ENCODE measurements around the gene IPP. TPM values are rescaled to one million over a fixed set of nuclear protein-coding genes. Genes with fewer than 3 reads are reported as not detected.

The IPP gene
- total and polyA plus RNA-seq, 2 of the 4 experiments (the other 2 are of a cell fraction), result 4.6 to 10.6 TPM

GRCh38 chr1:45684402-45684801 lies 66.1 kb downstream of the IPP start:
- H2AFZ ChIP-seq (replicated peaks; ENCODE audit: low read length, poor library complexity), result no peak overlapping the region
- H3K23ac ChIP-seq (ENCODE audit: low read depth, low read length), result no peak overlapping the region; the same call in 1 of the 2 replicates
- peaks cover 0 to 44% of the 10 kb centered on the region in 2 experiments; a peak in 3 of 4 replicates for H3K79me1 ChIP-seq (ENCODE audit: low read depth in 1 of 2, low read length in 2 of 2)
- dilution Hi-C loops (cut with HindIII; ENCODE audit: low sequenced_read_pairs, unreplicated experiment) (no loop called here), intact Hi-C loops (cut with micrococcal nuclease) (loop anchor here (10.0 kb wide), 1 partner anchor 160 kb away; no protein-coding TSS in a partner anchor), in situ Hi-C loops (cut with MboI; ENCODE audit: low sequenced_read_pairs) (no loop called here)
- no peak for DNase-seq
- H3K4me2 ChIP-seq (ENCODE audit: low read depth, low read length), result peak overlapping the region; percentile 16; the same call in 1 of the 2 replicates
- H3K9ac ChIP-seq (ENCODE audit: low read depth, low read length), result no peak overlapping the region
- no peak overlapping the region for H3K18ac ChIP-seq (ENCODE audit: low read depth, low read length)
- no peak overlapping the region for H3K14ac ChIP-seq (replicated peaks; ENCODE audit: low read depth, low read length)
- no peak overlapping the region for H4K91ac ChIP-seq (ENCODE audit: insufficient read depth, low read depth, low read length)
- no peak overlapping the region for H4K8ac ChIP-seq (ENCODE audit: low read depth in 2 of 2, low read length in 2 of 2)
- no peaks in the 10 kb centered on the region for H3K9me3 ChIP-seq (ENCODE audit: control insufficient read depth, insufficient read depth, low read length)
- H3K9me1 ChIP-seq (ENCODE audit: insufficient read depth, low read length), result peaks cover 9% of the 10 kb centered on the region
- no peak for ATAC-seq (ENCODE audit: low read depth)
- H3K27me3 ChIP-seq (ENCODE audit: control insufficient read depth, insufficient read depth, low read length), result no peaks in the 10 kb centered on the region
- H2BK20ac ChIP-seq (ENCODE audit: low read depth, low read length), result no peak overlapping the region
- no peak overlapping the region for H3K4me3 ChIP-seq (ENCODE audit: insufficient read depth, low read depth, low read length)
- no peak overlapping the region for H2AK5ac ChIP-seq (ENCODE audit: low read depth, low read length)
- peaks cover 43% of the 10 kb centered on the region for H4K20me1 ChIP-seq (ENCODE audit: insufficient read depth, low read length)
- TF ChIP-seq RFX5 (IDR thresholded peaks at IDR 0.05; ENCODE audit: low read depth, low read length) (no peak), MAZ (IDR thresholded peaks at IDR 0.05; ENCODE audit: borderline replicate concordance, low read depth, low read length) (no peak), RCOR1 (IDR thresholded peaks at IDR 0.05; ENCODE audit: insufficient replicate concordance, low read length) (no peak), RAD21 (IDR thresholded peaks at IDR 0.05; ENCODE audit: low read length) (no peak), BHLHE40 (IDR thresholded peaks at IDR 0.05; ENCODE audit: low read depth, low read length) (no peak)
- no peak overlapping the region for H3K27ac ChIP-seq (ENCODE audit: insufficient read depth, low read length)
- H4K5ac ChIP-seq (ENCODE audit: low read depth, low read length), result no peak overlapping the region
- peaks cover 1% of the 10 kb centered on the region for H3K4me1 ChIP-seq (ENCODE audit: control insufficient read depth, insufficient read depth, low read length)
- H3K4ac ChIP-seq (ENCODE audit: low read depth, low read length), result no peak overlapping the region
- no peak overlapping the region for H2BK5ac ChIP-seq (ENCODE audit: low read depth, low read length, poor library complexity, severe bottlenecking)
- TSS peak; percentile 10 for BruUV-seq (replicated peaks)
- no peak overlapping the region for H2AK9ac ChIP-seq (replicated peaks; ENCODE audit: low read depth, low read length, poor library complexity)
- ChIA-PET POLR2A (ENCODE audit: unreplicated experiment) (no interaction called here), CTCF (no interaction called here)
- H2BK15ac ChIP-seq (ENCODE audit: low read depth, low read length), result no peak overlapping the region
- H3K36me3 ChIP-seq (ENCODE audit: control insufficient read depth, insufficient read depth, low read length), result no peaks in the 10 kb centered on the region
- WGBS, 2 experiments (ENCODE audit: extremely low coverage in 2 of 2, insufficient read length in 1 of 2), result no CpG with 5 or more reads among the region's 2 CpGs
- H3K56ac ChIP-seq (ENCODE audit: extremely low read depth, insufficient read depth, low read length), result no peak overlapping the region
- no peak overlapping the region for H2BK120ac ChIP-seq (ENCODE audit: low read depth, low read length)
